IPS DF 6.9 (cell line): ENCODE results near the gene PPARG.
"Not testable (repeated sequence)": the region's sequence is repeated elsewhere in the genome, so short reads cannot be mapped to it uniquely, and the experiment has no call there.

ENCODE experiments used
- DNase-seq: peaks from one replicate; pipeline ENCODE4 v3.0.0-alpha.2; 2013; ENCODE audit warnings: low read depth, low spot score
- H3K27ac ChIP-seq: one replicate; pipeline ENCODE4 v1.5.1; 2013; ENCODE audit warnings: low read length, control low read depth
- H3K27me3 ChIP-seq: 2 replicates; pipeline ENCODE4 v1.6.1; 2013; ENCODE audit warnings: mild to moderate bottlenecking, low read length; ENCODE audit not compliant: control insufficient read depth, insufficient read depth
- H3K36me3 ChIP-seq: 2 replicates; pipeline ENCODE4 v1.6.1; 2013; ENCODE audit warnings: low read length; ENCODE audit not compliant: control insufficient read depth, insufficient read depth
- H3K4me1 ChIP-seq: 2 replicates; pipeline ENCODE4 v1.6.1; 2013; ENCODE audit warnings: low read length; ENCODE audit not compliant: control insufficient read depth, insufficient read depth
- H3K4me3 ChIP-seq: 2 replicates; pipeline ENCODE4 v1.5.1; 2013; ENCODE audit warnings: mild to moderate bottlenecking, low read length
- H3K9me3 ChIP-seq: 2 replicates; pipeline ENCODE4 v1.6.1; 2013; ENCODE audit warnings: low read length, inconsistent platforms; ENCODE audit not compliant: control insufficient read depth, insufficient read depth
- WGBS: extraction: QIAGEN DNeasy Blood & Tissue Kit; methylation state at CpG from one replicate; pipeline ENCODE4 v1.1.7; 2013; ENCODE audit warnings: mixed read lengths, missing lambda C conversion rate; ENCODE audit not compliant: insufficient read length, insufficient coverage; 5-methylcytosine and 5-hydroxymethylcytosine counted together

The PPARG gene

GRCh38 chr3:12443781-12444522 lies 155.1 kb downstream of the PPARG start:
- Histone ChIP-seq H3K4me3 (no peak overlapping the region), H3K27ac (no peak overlapping the region), H3K9me3 (no peaks in the 10 kb centered on the region), H3K4me1 (peaks cover 2% of the 10 kb centered on the region; the same call in 1 of the 2 replicates), H3K36me3 (no peaks in the 10 kb centered on the region), H3K27me3 (no peaks in the 10 kb centered on the region)
- WGBS, result no CpG with 5 or more reads among the region's 10 CpGs
- DNase-seq, result no peak

- H3K27ac ChIP-seq, result no peak overlapping the region
- WGBS, result no CpG with 5 or more reads among the region's 24 CpGs
Measured at GRCh38 chr3:12444582-12445471, 156.0 kb downstream of the PPARG start.

GRCh38 chr3:12445523-12446240 lies 156.8 kb downstream of the PPARG start:
- Histone ChIP-seq H3K36me3 (no peaks in the 10 kb centered on the region), H3K27ac (no peak overlapping the region), H3K9me3 (no peaks in the 10 kb centered on the region), H3K27me3 (no peaks in the 10 kb centered on the region), H3K4me3 (no peak overlapping the region), H3K4me1 (peaks cover 2% of the 10 kb centered on the region; the same call in 1 of the 2 replicates)
- no peak for DNase-seq
- WGBS, result no CpG with 5 or more reads among the region's 8 CpGs

More at GRCh38 chr3:12444582-12445471, 156.0 kb downstream of the PPARG start:
- Histone ChIP-seq H3K4me1 (peaks cover 2% of the 10 kb centered on the region; the same call in 1 of the 2 replicates), H3K27me3 (no peaks in the 10 kb centered on the region), H3K36me3 (no peaks in the 10 kb centered on the region), H3K9me3 (no peaks in the 10 kb centered on the region), H3K4me3 (no peak overlapping the region)
- DNase-seq, result no peak

- Histone ChIP-seq H3K27me3 (no peaks in the 10 kb centered on the region), H3K27ac (no peak overlapping the region), H3K4me3 (no peak overlapping the region), H3K9me3 (no peaks in the 10 kb centered on the region), H3K36me3 (no peaks in the 10 kb centered on the region), H3K4me1 (peaks cover 2% of the 10 kb centered on the region; the same call in 1 of the 2 replicates)
- 100% methylated on average over 1 of the region's 7 CpGs for WGBS
- no peak for DNase-seq
Measured at GRCh38 chr3:12446298-12446697, 157.4 kb downstream of the PPARG start.

GRCh38 chr3:12447075-12447474 lies 158.2 kb downstream of the PPARG start:
- Histone ChIP-seq H3K9me3 (no peaks in the 10 kb centered on the region), H3K27ac (no peak overlapping the region), H3K36me3 (no peaks in the 10 kb centered on the region), H3K27me3 (no peaks in the 10 kb centered on the region), H3K4me1 (peaks cover 2% of the 10 kb centered on the region; the same call in 1 of the 2 replicates), H3K4me3 (no peak overlapping the region)
- no peak for DNase-seq
- WGBS, result no CpG with 5 or more reads among the region's 4 CpGs

GRCh38 chr3:12448404-12449202 lies 159.7 kb downstream of the PPARG start:
- H3K27me3 ChIP-seq, H3K4me1 ChIP-seq, H3K4me3 ChIP-seq, DNase-seq, H3K27ac ChIP-seq, H3K36me3 ChIP-seq, H3K9me3 ChIP-seq: not testable (repeated sequence)
- WGBS, result no CpG with 5 or more reads among the region's 4 CpGs

GRCh38 chr3:12449889-12450682 lies 161.2 kb downstream of the PPARG start:
- Histone ChIP-seq H3K4me1 (no peaks in the 10 kb centered on the region), H3K27me3 (no peaks in the 10 kb centered on the region), H3K9me3 (no peaks in the 10 kb centered on the region), H3K4me3 (no peak overlapping the region), H3K27ac (no peak overlapping the region), H3K36me3 (no peaks in the 10 kb centered on the region)
- no peak for DNase-seq
- no CpG with 5 or more reads among the region's 8 CpGs for WGBS

- WGBS, result no CpG with 5 or more reads among the region's 5 CpGs
- Histone ChIP-seq H3K27ac (no peak overlapping the region), H3K9me3 (no peaks in the 10 kb centered on the region), H3K36me3 (no peaks in the 10 kb centered on the region), H3K4me3 (no peak overlapping the region), H3K4me1 (no peaks in the 10 kb centered on the region), H3K27me3 (no peaks in the 10 kb centered on the region)
- no peak for DNase-seq
Measured at GRCh38 chr3:12451481-12451880, 162.6 kb downstream of the PPARG start.

- no peak for DNase-seq
- Histone ChIP-seq H3K36me3 (no peaks in the 10 kb centered on the region), H3K27me3 (no peaks in the 10 kb centered on the region), H3K4me1 (no peaks in the 10 kb centered on the region), H3K9me3 (no peaks in the 10 kb centered on the region), H3K4me3 (no peak overlapping the region), H3K27ac (no peak overlapping the region)
- no CpG with 5 or more reads among the region's 1 CpG for WGBS
Measured at GRCh38 chr3:12451960-12452359, 163.1 kb downstream of the PPARG start.
